Activated T-cell treated with anti-CD3 and anti-CD28 coated beads for 48 hours (primary cell): Measurements from ENCODE around the gene RHOV.
"Not testable (repeated sequence)": the region's sequence is repeated elsewhere in the genome, so short reads cannot be mapped to it uniquely, and the experiment has no call there.

Experiments
- DNase-seq: peaks from one replicate; pipeline ENCODE4 v3.0.0-alpha.2; 2020; ENCODE audit warnings: low read depth

Gene RHOV

GRCh38 chr15:40872791-40873693 is 992 bp downstream of the RHOV start:
- no peak for DNase-seq

- DNase-seq, result no peak
These were observed 2.1 kb downstream of the RHOV start for GRCh38 chr15:40871749-40872617.

GRCh38 chr15:40870716-40871115 is 3.3 kb downstream of the RHOV start:
- no peak for DNase-seq

- DNase-seq, result no peak
These were observed 4.3 kb downstream of the RHOV start for GRCh38 chr15:40869686-40870085.

DNA sequence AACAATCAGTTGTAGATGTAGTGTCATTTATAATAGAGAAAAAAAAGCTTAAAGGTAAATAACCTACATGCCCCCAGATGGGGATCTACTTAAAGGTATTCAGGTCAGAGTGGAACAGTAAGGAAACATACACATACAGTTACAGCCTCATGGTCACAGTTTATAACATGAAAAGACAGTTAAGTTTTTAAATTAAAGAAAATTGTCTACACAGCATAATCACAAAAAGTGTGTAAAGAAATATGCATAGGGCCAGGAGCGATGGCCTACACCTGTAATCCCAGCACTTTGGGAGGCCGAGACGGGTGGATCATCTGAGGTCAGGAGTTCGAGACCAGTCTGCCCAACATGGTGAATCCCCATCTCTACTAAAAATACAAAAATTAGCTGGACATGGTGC is 6.8 kb downstream of the RHOV start:
- no peak for DNase-seq

DNA sequence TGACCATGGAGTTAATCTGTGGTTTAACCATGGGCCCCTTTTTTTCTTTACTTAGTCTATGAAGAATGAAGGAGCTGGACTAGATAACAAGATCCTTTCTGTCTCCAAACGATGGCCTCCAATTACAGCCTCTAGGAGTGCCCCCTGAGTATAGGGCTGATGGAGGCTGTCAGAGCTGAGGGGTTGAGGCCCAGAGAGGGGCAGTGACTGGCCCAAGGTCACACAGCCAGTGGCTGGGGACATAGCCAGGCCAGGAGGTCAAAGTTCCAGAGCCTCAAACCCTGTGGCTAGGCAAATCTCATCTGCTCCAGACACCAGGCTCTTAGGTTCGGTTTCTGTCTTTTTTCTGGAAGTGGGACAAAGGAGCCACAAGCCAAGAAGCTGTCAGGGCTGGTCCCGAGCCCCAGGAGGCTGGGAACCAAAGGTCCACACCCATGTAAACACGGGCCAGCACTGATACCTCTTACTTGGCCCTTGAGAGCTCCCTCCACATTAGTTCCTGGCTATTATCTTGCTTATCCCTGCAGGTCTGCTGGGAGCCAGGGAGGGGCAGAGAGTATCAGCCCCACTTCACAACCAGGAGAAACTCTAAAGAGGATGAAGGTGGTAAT is 10.3 kb downstream of the RHOV start:
- DNase-seq, result no peak

- DNase-seq, result not testable (repeated sequence)
These were observed 12.9 kb downstream of the RHOV start for GRCh38 chr15:40861147-40861546.

DNA sequence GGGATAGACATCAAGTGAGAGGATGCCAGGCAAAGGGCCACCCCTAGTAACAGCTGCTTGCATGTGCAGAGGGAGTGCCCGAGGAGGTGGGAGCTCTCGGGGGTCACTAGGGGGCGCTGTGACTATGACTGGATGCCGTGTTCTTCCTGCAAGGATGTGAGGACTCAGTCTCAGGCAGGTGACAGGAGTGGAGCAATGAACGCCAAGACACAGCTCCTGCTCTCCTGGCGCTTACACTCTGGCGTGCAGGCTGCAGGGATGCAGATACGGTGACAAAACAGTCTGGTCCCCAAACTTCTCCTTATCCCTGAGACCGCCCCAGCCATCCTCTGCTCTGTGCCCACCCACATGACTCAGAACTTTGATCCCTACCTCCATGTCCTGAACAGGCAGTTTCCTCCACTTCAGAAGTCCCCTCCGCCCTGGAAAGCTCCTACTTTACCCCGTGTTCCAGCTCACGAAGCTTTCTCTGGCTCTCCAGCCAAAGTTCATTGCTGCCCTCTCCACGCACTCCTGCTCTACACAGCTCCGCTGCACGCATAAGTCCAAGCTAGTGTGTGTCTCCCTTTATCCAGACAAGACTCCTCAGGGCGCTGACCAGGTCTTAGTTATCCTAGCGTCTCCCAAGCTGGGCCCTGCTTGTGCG is 14.7 kb downstream of the RHOV start:
- peak; percentile 80 for DNase-seq

DNA sequence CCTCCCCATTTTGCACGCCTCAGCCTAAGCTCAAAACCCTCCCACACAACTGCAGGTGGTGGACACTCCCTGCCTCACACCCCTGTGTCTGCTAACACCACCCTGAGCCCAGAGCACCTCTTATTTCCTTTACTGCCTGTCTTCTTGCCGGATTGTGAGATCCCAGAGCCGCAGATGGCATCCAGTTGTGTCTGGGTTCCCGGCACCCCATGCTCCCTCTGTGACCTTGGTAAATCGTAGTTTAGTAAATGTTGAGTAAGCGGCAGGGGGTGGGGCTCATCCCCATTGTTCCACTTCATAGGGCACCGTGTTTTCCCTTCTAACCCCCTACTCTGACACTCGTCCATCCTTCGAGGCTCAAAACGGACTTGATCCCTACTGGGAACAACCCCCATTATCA is 15.3 kb downstream of the RHOV start:
- DNase-seq, result no peak

- DNase-seq, result peak; percentile 74
These were observed 16.3 kb downstream of the RHOV start for GRCh38 chr15:40857601-40858341.

- DNase-seq, result no peak
These were observed 17.3 kb downstream of the RHOV start for GRCh38 chr15:40856746-40857145.

DNA sequence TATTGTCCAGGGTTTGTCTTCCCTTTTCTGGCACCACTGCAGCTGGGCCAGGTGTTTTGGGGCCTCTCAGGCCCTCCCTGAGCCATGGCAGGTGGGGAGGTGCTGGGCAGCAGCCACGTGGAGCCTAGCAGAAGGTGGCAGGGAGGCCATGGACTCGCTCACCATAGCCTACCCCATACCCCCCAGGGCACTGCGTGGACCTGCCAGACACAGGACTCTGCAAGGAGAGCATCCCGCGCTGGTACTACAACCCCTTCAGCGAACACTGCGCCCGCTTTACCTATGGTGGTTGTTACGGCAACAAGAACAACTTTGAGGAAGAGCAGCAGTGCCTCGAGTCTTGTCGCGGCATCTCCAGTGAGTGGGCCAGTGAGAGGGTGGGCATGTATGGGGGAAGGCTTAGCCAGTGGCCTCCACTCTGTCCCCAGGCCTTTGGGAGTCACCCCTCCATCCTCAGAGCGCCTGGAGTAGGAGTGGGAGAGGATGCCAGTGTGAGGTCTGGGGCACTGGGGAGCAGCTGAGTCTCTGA is 18.3 kb downstream of the RHOV start:
- DNase-seq, result no peak

GRCh38 chr15:40854161-40854560 is 19.9 kb downstream of the RHOV start:
- DNase-seq, result no peak

GRCh38 chr15:40853241-40853890 is 20.7 kb downstream of the RHOV start:
- DNase-seq, result no peak

GRCh38 chr15:40852529-40852928 is 21.5 kb downstream of the RHOV start:
- DNase-seq, result no peak

DNA sequence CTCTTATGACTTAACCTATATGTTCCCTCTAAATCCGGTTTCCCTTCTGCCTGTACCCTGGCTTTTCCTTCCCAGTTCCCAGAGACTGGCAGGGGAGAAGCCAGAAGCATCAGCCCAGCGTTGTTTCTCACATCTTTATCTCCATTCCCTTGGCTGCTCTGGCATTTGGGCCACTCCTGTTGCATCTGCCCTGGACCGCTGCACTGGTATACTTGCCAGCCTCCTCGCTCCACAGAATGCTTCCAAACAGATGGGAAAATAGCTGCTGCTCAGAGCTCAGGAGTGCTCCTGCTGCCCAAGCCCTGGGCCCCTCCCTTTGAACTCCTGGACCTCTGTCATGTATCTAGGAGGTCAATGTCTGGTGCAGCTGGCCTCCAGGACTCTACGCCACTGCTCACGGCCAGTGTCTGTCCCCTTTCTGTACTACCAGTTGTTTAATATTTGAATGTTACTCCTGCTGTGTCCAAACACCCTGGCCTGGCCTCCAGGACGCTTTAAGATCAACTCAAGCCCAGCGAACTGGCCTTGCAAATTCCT is 23.4 kb downstream of the RHOV start:
- DNase-seq, result no peak

DNA sequence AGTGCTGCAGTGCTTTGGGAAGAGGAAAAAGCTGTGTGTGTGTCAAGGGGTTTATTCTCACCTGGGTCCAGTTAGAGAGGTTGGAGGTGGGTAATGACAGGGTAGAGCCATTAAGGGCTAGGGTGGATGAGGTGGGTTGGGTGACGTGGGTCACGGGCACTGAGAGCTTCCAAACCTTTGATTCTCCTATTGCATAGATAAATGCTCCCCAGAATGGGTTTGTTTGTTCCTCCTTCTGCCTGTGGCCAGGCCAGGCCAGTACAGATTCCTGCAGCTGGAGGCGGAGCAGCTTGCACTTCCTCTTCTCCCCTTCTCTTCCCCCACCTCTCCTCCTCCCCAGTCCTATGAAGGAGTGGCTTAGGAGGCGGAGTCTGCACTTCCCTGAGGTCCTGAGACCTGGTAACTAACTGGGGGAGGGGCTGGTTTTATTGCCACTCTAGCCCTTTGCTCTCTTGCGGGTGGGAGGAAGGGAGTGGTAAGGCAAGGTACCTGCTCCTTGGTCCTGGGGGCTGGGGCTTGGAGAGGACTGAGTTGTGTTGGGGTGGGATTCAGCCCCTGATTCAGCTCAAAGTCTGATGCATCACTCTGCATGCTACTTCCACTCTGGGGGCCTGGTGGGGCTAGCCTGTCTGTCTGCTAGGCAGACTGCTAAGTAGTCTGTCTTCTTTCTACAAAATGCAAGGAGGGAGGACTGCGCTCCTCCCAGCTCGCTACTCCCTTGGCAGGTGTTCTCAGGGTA is 26.6 kb downstream of the RHOV start:
- DNase-seq, result no peak

DNA sequence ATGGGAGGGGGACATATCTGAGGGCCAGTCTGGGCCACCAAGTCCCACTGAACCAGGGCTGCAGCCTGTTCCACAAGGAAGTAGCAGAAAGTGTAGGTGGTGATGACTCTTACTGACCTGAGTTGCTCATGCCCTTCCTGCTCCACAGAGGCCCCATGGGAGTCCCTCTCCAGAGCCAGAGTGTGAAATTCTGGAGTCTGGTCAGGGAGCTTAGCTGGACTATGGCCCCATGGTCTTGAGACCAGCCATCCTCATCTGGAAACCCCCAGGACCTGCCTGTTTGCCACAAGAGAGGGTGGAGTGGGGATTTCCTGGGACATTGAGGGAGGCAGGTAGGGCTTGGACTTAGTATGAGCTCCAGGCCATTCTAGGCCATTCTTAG is 27.2 kb downstream of the RHOV start:
- DNase-seq, result no peak

GRCh38 chr15:40845511-40846284 is 28.3 kb downstream of the RHOV start:
- no peak for DNase-seq
